ENCODE data around the gene KCNE3.

DNA sequence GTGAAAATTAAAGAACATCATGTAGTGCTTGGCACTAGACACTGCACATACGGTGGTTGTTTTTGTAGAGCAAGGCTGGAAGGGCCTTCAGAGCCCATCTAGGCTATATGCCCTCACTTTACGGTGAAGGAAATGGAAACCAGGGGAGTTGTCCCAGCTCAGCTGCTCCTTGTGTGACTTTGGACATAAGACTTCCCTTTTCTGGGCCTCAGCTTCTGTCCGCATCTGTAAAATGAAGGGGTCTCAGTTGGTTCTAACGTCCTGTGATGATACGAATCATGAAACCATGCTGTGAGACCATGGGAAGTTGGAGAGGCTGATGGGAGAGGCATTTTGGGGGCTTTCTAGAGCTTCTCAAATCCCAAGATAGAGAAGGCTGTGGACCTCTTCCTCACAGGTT, 4.7 kb downstream of the KCNE3 start:
- TF ChIP-seq, protein P1, sequence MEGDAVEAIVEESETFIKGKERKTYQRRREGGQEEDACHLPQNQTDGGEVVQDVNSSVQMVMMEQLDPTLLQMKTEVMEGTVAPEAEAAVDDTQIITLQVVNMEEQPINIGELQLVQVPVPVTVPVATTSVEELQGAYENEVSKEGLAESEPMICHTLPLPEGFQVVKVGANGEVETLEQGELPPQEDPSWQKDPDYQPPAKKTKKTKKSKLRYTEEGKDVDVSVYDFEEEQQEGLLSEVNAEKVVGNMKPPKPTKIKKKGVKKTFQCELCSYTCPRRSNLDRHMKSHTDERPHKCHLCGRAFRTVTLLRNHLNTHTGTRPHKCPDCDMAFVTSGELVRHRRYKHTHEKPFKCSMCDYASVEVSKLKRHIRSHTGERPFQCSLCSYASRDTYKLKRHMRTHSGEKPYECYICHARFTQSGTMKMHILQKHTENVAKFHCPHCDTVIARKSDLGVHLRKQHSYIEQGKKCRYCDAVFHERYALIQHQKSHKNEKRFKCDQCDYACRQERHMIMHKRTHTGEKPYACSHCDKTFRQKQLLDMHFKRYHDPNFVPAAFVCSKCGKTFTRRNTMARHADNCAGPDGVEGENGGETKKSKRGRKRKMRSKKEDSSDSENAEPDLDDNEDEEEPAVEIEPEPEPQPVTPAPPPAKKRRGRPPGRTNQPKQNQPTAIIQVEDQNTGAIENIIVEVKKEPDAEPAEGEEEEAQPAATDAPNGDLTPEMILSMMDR (IDR thresholded peaks at IDR 0.05) = no peak
- no peak for TF ChIP-seq POLR2A (IDR thresholded peaks at IDR 0.05)
